ENCODE measurements around the gene CEP152. TPM values are rescaled to one million over a fixed set of nuclear protein-coding genes. Genes with fewer than 3 reads are reported as not detected.

The CEP152 gene
- total RNA-seq, 4 donors from 2014 or later, result 9.2 to 12.5 (median 11.2) TPM

GRCh38 chr15:48754011-48754410 lies 56.9 kb downstream of the CEP152 start:
- TF ChIP-seq POLR2A (IDR thresholded peaks at IDR 0.05), result no peak
- no peak for TF ChIP-seq CTCF (IDR thresholded peaks at IDR 0.05)
- no peak for TF ChIP-seq EP300 (IDR thresholded peaks at IDR 0.05)
- H3K27ac ChIP-seq, result no peak overlapping the region
- H3K4me3 ChIP-seq, result no peak overlapping the region
- no peaks in the 10 kb centered on the region for H3K4me1 ChIP-seq
- H3K36me3 ChIP-seq, result peaks cover 0 to 20% (median 0%) of the 10 kb centered on the region in 3 donors
- WGBS, 2 donors, result 86 to 94% methylated on average over 3 of the region's 3 CpGs
- no peaks in the 10 kb centered on the region for H3K27me3 ChIP-seq
- no peak for DNase-seq (ENCODE audit: low spot score in 2 of 2)
- no peaks in the 10 kb centered on the region for H3K9me3 ChIP-seq

DNA sequence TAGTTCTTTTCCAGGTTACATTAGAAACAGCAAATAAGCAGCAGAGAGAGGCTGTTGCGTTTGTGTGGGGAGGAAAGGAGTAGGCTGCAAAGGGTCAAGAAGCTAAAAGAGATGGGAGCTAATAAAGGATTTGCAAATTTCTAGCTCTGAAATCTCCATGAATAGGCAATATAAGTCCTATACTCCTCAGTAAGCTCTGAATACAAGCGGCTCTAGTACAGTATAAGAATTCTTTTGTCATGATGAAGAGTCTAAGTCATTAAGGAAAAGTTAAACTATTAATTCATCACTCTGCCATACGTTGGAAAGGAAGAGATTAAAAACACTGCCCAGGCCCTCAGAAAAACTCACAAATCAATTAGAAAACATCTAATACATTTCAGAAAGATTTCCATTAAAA lies 59.3 kb downstream of the CEP152 start:
- Histone ChIP-seq H3K36me3 (peaks cover 0 to 33% (median 0%) of the 10 kb centered on the region in 3 donors), H3K9me3 (no peaks in the 10 kb centered on the region), H3K27me3 (no peaks in the 10 kb centered on the region), H3K27ac (no peak overlapping the region), H3K4me3 (no peak overlapping the region), H3K4me1 (no peaks in the 10 kb centered on the region)
- no peak for DNase-seq (ENCODE audit: low spot score in 2 of 2)
- 43 to 60% methylated on average over 3 of the region's 3 CpGs for WGBS, 2 donors
- TF ChIP-seq POLR2A (IDR thresholded peaks at IDR 0.05) (no peak), EP300 (IDR thresholded peaks at IDR 0.05) (no peak), CTCF (IDR thresholded peaks at IDR 0.05) (no peak)

GRCh38 chr15:48748535-48748934 lies 62.3 kb downstream of the CEP152 start:
- Histone ChIP-seq H3K4me1 (no peaks in the 10 kb centered on the region), H3K36me3 (peaks cover 0 to 44% (median 0%) of the 10 kb centered on the region in 3 donors), H3K27me3 (no peaks in the 10 kb centered on the region), H3K9me3 (no peaks in the 10 kb centered on the region), H3K4me3 (no peak overlapping the region), H3K27ac (no peak overlapping the region)
- no peak for TF ChIP-seq POLR2A (IDR thresholded peaks at IDR 0.05)
- TF ChIP-seq EP300 (IDR thresholded peaks at IDR 0.05), result no peak
- TF ChIP-seq CTCF (IDR thresholded peaks at IDR 0.05), result no peak
- WGBS, 2 donors, result 63 to 75% methylated on average over 1 of the region's 1 CpG
- no peak for DNase-seq (ENCODE audit: low spot score in 2 of 2)

- 97 to 98% methylated on average over 1 of the region's 1 CpG for WGBS, 2 donors
- no peak for DNase-seq (ENCODE audit: low spot score in 2 of 2)
- peaks cover 0 to 38% (median 10%) of the 10 kb centered on the region in 4 donors for H3K9me3 ChIP-seq
- H3K4me3 ChIP-seq, result no peak overlapping the region
- H3K27me3 ChIP-seq, result no peaks in the 10 kb centered on the region
- no peaks in the 10 kb centered on the region for H3K4me1 ChIP-seq
- no peak overlapping the region for H3K27ac ChIP-seq
- TF ChIP-seq POLR2A (IDR thresholded peaks at IDR 0.05) (no peak), CTCF (IDR thresholded peaks at IDR 0.05) (no peak), EP300 (IDR thresholded peaks at IDR 0.05) (no peak)
- peaks cover 0 to 58% (median 0%) of the 10 kb centered on the region in 3 donors for H3K36me3 ChIP-seq
Measured at GRCh38 chr15:48733615-48734014, 77.3 kb downstream of the CEP152 start.

- Histone ChIP-seq H3K27ac (no peak overlapping the region), H3K4me1 (no peaks in the 10 kb centered on the region), H3K36me3 (peaks cover 0 to 43% (median 0%) of the 10 kb centered on the region in 3 donors), H3K9me3 (peaks cover 0 to 20% (median 9%) of the 10 kb centered on the region in 4 donors), H3K4me3 (no peak overlapping the region), H3K27me3 (no peaks in the 10 kb centered on the region)
- no peak for DNase-seq (ENCODE audit: low spot score in 2 of 2)
- no peak for TF ChIP-seq CTCF (IDR thresholded peaks at IDR 0.05)
- no peak for TF ChIP-seq EP300 (IDR thresholded peaks at IDR 0.05)
- TF ChIP-seq POLR2A (IDR thresholded peaks at IDR 0.05), result no peak
- 86 to 93% methylated on average over 1 of the region's 1 CpG for WGBS, 2 donors
Measured at GRCh38 chr15:48730506-48730905, 80.4 kb downstream of the CEP152 start.

All from tibial nerve (tissue), 4 donors.